Measurements from ENCODE around the gene BIRC3. TPM values are rescaled to one million over a fixed set of nuclear protein-coding genes. Genes with fewer than 3 reads are reported as not detected.
A peak's percentile ranks its signal among the peaks of the same experiment; 100 is the strongest.

BIRC3 gene
- total RNA-seq, 2 donors from 2014 or later = 14.8 to 66.3 TPM

- Histone ChIP-seq H3K36me3 (no peaks in the 10 kb centered on the region), H3K27ac (peak overlapping the region; percentile 58), H3K27me3 (no peaks in the 10 kb centered on the region), H3K4me3 (no peak overlapping the region), H3K4me1 (peaks cover 9% of the 10 kb centered on the region), H3K9ac (ENCODE audit: low read depth in 2 of 2, low read length in 2 of 2) (peak overlapping the region in 1 of 2 donors; percentile 14), H3K9me3 (no peaks in the 10 kb centered on the region)
- DNase-seq = no peak
- intact Hi-C loops (cut with DNase I) = no loop called here
- TF ChIP-seq CTCF (IDR thresholded peaks at IDR 0.05) = no peak
These were observed 3.9 kb upstream of the BIRC3 start for GRCh38 chr11:102313238-102313940.

GRCh38 chr11:102314784-102315183, 2.5 kb upstream of the BIRC3 start:
- no peak overlapping the region for H3K4me3 ChIP-seq
- DNase-seq = no peak
- no peaks in the 10 kb centered on the region for H3K36me3 ChIP-seq
- no peaks in the 10 kb centered on the region for H3K9me3 ChIP-seq
- H3K27ac ChIP-seq = no peak overlapping the region
- intact Hi-C loops (cut with DNase I) = no loop called here
- H3K9ac ChIP-seq (ENCODE audit: low read depth in 2 of 2, low read length in 2 of 2) = no peak overlapping the region
- H3K27me3 ChIP-seq = no peaks in the 10 kb centered on the region
- TF ChIP-seq CTCF (IDR thresholded peaks at IDR 0.05) = no peak
- H3K4me1 ChIP-seq = peaks cover 9% of the 10 kb centered on the region

GRCh38 chr11:102316346-102316904, 859 bp upstream of the BIRC3 start:
- Histone ChIP-seq H3K36me3 (no peaks in the 10 kb centered on the region), H3K4me3 (peak overlapping the region; percentile 46), H3K9me3 (no peaks in the 10 kb centered on the region), H3K27me3 (no peaks in the 10 kb centered on the region), H3K4me1 (peaks cover 9% of the 10 kb centered on the region), H3K9ac (ENCODE audit: low read depth in 2 of 2, low read length in 2 of 2) (peak overlapping the region in 1 of 2 donors; percentile 73), H3K27ac (peak overlapping the region; percentile 85)
- intact Hi-C loops (cut with DNase I) = no loop called here
- DNase-seq = no peak
- TF ChIP-seq CTCF (IDR thresholded peaks at IDR 0.05) = no peak

GRCh38 chr11:102317768-102318103, 452 bp downstream of the BIRC3 start:
- Histone ChIP-seq H3K9me3 (no peaks in the 10 kb centered on the region), H3K36me3 (no peaks in the 10 kb centered on the region), H3K27ac (peak overlapping the region; percentile 85), H3K4me3 (peak overlapping the region; percentile 46), H3K27me3 (no peaks in the 10 kb centered on the region), H3K4me1 (peaks cover 9% of the 10 kb centered on the region), H3K9ac (ENCODE audit: low read depth in 2 of 2, low read length in 2 of 2) (peak overlapping the region; percentile 85 to 86)
- TF ChIP-seq CTCF (IDR thresholded peaks at IDR 0.05) = no peak
- intact Hi-C loops (cut with DNase I) = no loop called here
- no peak for DNase-seq

GRCh38 chr11:102318469-102318868, 1.2 kb downstream of the BIRC3 start:
- Histone ChIP-seq H3K27me3 (no peaks in the 10 kb centered on the region), H3K27ac (peak overlapping the region; percentile 21), H3K4me1 (peaks cover 3% of the 10 kb centered on the region), H3K4me3 (peak overlapping the region; percentile 46), H3K9me3 (no peaks in the 10 kb centered on the region), H3K36me3 (no peaks in the 10 kb centered on the region), H3K9ac (ENCODE audit: low read depth in 2 of 2, low read length in 2 of 2) (peak overlapping the region; percentile 3 to 86)
- intact Hi-C loops (cut with DNase I) = no loop called here
- no peak for DNase-seq
- TF ChIP-seq CTCF (IDR thresholded peaks at IDR 0.05) = no peak

Measured in colonic mucosa (tissue), 4 donors.